GM12878 (cell line): ENCODE data around the gene NOC2L. TPM values are rescaled to one million over a fixed set of nuclear protein-coding genes. Genes with fewer than 3 reads are reported as not detected.

ENCODE experiments used
- ATAC-seq: fragments of 200-7000 bp; cut with Tn5 transposase; 3 replicates; pipeline ENCODE4 v1.9.1; 2020; ENCODE audit warnings: mild to moderate bottlenecking, moderate library complexity
- BruUV-seq: library from RNA; stranded (reverse); fragments of 400-500 nt; replicated peaks from 2 replicates; lab custom pipeline; 2021; lab: Mats Ljungman, UMichigan
- CTCF ChIA-PET: fragments of 300-600 bp; sonication (Branson Sonifier 250); formaldehyde crosslinking; extraction: SDS; loops from one replicate; lab custom pipeline; 2021; ENCODE audit warnings: inconsistent platforms; lab: Yijun Ruan, JAX
- POLR2A ChIA-PET: fragments of 350-600 bp; formaldehyde crosslinking; extraction: SDS; loops from one replicate; lab custom pipeline; 2021; ENCODE audit warnings: inconsistent platforms; lab: Charles Lee
- RAD21 ChIA-PET: fragments of 300-600 bp; sonication (Branson Sonifier 250); formaldehyde crosslinking; loops from one replicate; lab custom pipeline; 2023; ENCODE audit warnings: antibody characterized with exemption; ENCODE audit not compliant: unreplicated experiment; lab: Charles Lee
- SMC1A ChIA-PET: fragments of 300-600 bp; sonication (Branson Sonifier 250); formaldehyde crosslinking; loops from one replicate; lab custom pipeline; 2023; ENCODE audit not compliant: unreplicated experiment, uncharacterized antibody; lab: Charles Lee
- DNase-seq: peaks from one replicate; pipeline ENCODE4 v3.0.0-alpha.2; 2011; ENCODE audit warnings: low read depth, low spot score
- FAIRE-seq: peaks from 3 replicates; lab custom pipeline; 2011; peaks lifted over from hg19 to GRCh38; lab: Jason Lieb, UNC
- H2AFZ ChIP-seq: 2 replicates; pipeline ENCODE4 v1.6.0; 2011; ENCODE audit warnings: low read depth, low read length, control low read depth; ENCODE audit not compliant: control insufficient read depth
- H3K27ac ChIP-seq: 2 replicates; pipeline ENCODE4 v1.5.1; 2011; ENCODE audit warnings: control low read depth; ENCODE audit not compliant: control insufficient read depth, insufficient read depth
- H3K27me3 ChIP-seq, 2 experiments: replicated peaks in 1 of 2; 2 replicates each; pipeline versions ENCODE4 v1.6.0 to v1.6.1; 2011; ENCODE audit warnings: low read length in 1 of 2; ENCODE audit not compliant: control insufficient read depth in 2 of 2, insufficient read depth in 2 of 2
- H3K36me3 ChIP-seq, 2 experiments: 2 replicates each; pipeline ENCODE4 v1.5.1; 2011; ENCODE audit warnings: low read length in 1 of 2; ENCODE audit not compliant: control insufficient read depth in 2 of 2, insufficient read depth in 2 of 2
- H3K4me1 ChIP-seq: 2 replicates; pipeline ENCODE4 v1.6.1; 2011; ENCODE audit warnings: mild to moderate bottlenecking, low read length, moderate library complexity, mixed read lengths; ENCODE audit not compliant: control insufficient read depth, insufficient read depth
- H3K4me2 ChIP-seq: 2 replicates; pipeline ENCODE4 v1.6.0; 2011; ENCODE audit warnings: control low read depth; ENCODE audit not compliant: control insufficient read depth, insufficient read depth
- H3K4me3 ChIP-seq: fragments of 200-600 bp; sonication (generic); 2 replicates; pipeline ENCODE4 v1.5.1; 2016
- H3K79me2 ChIP-seq: 2 replicates; pipeline ENCODE4 v1.6.0; 2011; ENCODE audit warnings: low read length; ENCODE audit not compliant: control insufficient read depth, insufficient read depth
- H3K9ac ChIP-seq: 2 replicates; pipeline ENCODE4 v1.8.0; 2011; ENCODE audit warnings: low read length, control low read depth, mixed read lengths; ENCODE audit not compliant: control insufficient read depth, insufficient read depth
- H3K9me3 ChIP-seq: replicated peaks from 3 replicates; pipeline ENCODE4 v1.5.1; 2011; ENCODE audit warnings: mild to moderate bottlenecking, low read length; ENCODE audit not compliant: control insufficient read depth, insufficient read depth
- H4K20me1 ChIP-seq: 2 replicates; pipeline ENCODE4 v1.6.0; 2011; ENCODE audit not compliant: control insufficient read depth, insufficient read depth
- CBX3 ChIP-seq: fragments of 200-600 bp; sonication (generic); IDR thresholded peaks from 2 replicates; pipeline ENCODE4 v1.6.1; 2016; ENCODE audit warnings: low read depth, borderline replicate concordance
- DPF2 ChIP-seq: fragments of 450-650 bp; IDR thresholded peaks from 2 replicates; pipeline ENCODE4 v1.6.1; 2017; ENCODE audit warnings: mild to moderate bottlenecking
- EGR1 ChIP-seq, 2 experiments: IDR thresholded peaks; 1 replicate in 1 of 2; 2 replicates in 1 of 2; pipeline ENCODE4 v1.6.1; 2011 to 2012; ENCODE audit warnings: low read depth in 2 of 2, low read length in 2 of 2, borderline replicate concordance in 1 of 2, mild to moderate bottlenecking in 1 of 2, moderate library complexity in 1 of 2
- ETV6 ChIP-seq, 2 experiments: fragments of 450-650 bp in 1 of 2; IDR thresholded peaks in 1 of 2; conservative IDR thresholded peaks in 1 of 2; 2 replicates each; pipeline ENCODE4 v1.6.1; 2014; ENCODE audit warnings: antibody characterized with exemption in 1 of 2, borderline replicate concordance in 1 of 2, low read depth in 1 of 2, mild to moderate bottlenecking in 1 of 2, moderate library complexity in 1 of 2
- KDM1A ChIP-seq: fragments of 200-600 bp; sonication (generic); IDR thresholded peaks from 2 replicates; pipeline ENCODE4 v1.6.1; 2016; ENCODE audit warnings: borderline replicate concordance
- NBN ChIP-seq: fragments of 450-650 bp; IDR thresholded peaks from 2 replicates; pipeline ENCODE4 v1.6.1; 2016
- NFYB ChIP-seq: IDR thresholded peaks from 2 replicates; pipeline ENCODE4 v1.6.1; 2011; ENCODE audit warnings: low read depth, mild to moderate bottlenecking, low read length, improper control_type of control experiment, moderate library complexity; ENCODE audit not compliant: insufficient read depth
- PKNOX1 ChIP-seq: fragments of 450-650 bp; IDR thresholded peaks from 2 replicates; pipeline ENCODE4 v1.6.1; 2016; ENCODE audit warnings: mild to moderate bottlenecking
- POLR2AphosphoS2 ChIP-seq: IDR thresholded peaks from 2 replicates; pipeline ENCODE4 v1.6.1; 2011; ENCODE audit warnings: low read depth, mild to moderate bottlenecking, low read length, improper control_type of control experiment, moderate library complexity
- POU2F2 ChIP-seq: IDR thresholded peaks from 3 replicates; pipeline ENCODE4 v1.6.1; 2011; ENCODE audit warnings: low read depth, mild to moderate bottlenecking, low read length, borderline replicate concordance
- SIN3A ChIP-seq: IDR thresholded peaks from 2 replicates; pipeline ENCODE4 v1.6.1; 2012; ENCODE audit warnings: low read depth, low read length, improper control_type of control experiment
- SIX5 ChIP-seq: IDR thresholded peaks from 2 replicates; pipeline ENCODE4 v1.6.1; 2011; ENCODE audit warnings: mild to moderate bottlenecking, low read depth, low read length, moderate library complexity; ENCODE audit not compliant: severe bottlenecking
- SPI1 ChIP-seq: IDR thresholded peaks from 2 replicates; pipeline ENCODE4 v1.6.1; 2011; ENCODE audit warnings: low read depth, mild to moderate bottlenecking, low read length, moderate library complexity, borderline replicate concordance; ENCODE audit not compliant: insufficient read depth
- USF2 ChIP-seq: IDR thresholded peaks from 2 replicates; pipeline ENCODE4 v1.6.1; 2011; ENCODE audit warnings: low read depth, low read length, improper control_type of control experiment, borderline replicate concordance
- ZNF687 ChIP-seq: fragments of 450-650 bp; IDR thresholded peaks from 2 replicates; pipeline ENCODE4 v1.6.1; 2017; ENCODE audit warnings: mild to moderate bottlenecking, moderate library complexity
- WGBS: methylation state at CpG from one replicate; pipeline ENCODE4 v1.1.6; 2016; ENCODE audit warnings: low lambda C conversion rate; ENCODE audit not compliant: insufficient replicate concordance, insufficient coverage; ENCODE audit errors: missing lambda C conversion rate; 5-methylcytosine and 5-hydroxymethylcytosine counted together
- in situ Hi-C: fragments of 300-500 bp; cut with MboI; formaldehyde crosslinking; loops from 9 replicates; pipeline ENCODE4 v1.14.3; 2018; ENCODE audit warnings: mixed read lengths
- intact Hi-C: fragments of 100-400 bp; cut with micrococcal nuclease; formaldehyde crosslinking; loops from one replicate; pipeline ENCODE4 v1.14.2; 2022; ENCODE audit not compliant: unreplicated experiment
- polyA plus RNA-seq, 11 experiments: library from polyadenylated mRNA; depleted of rRNA in 4 of 11; unstranded in 6 of 11; stranded (reverse) in 5 of 11; fragments of >200 nt; fragmentation: Nextera tagmentation in 4 of 11; fragmentation: Illumina TruSeq in 1 of 11; extraction: Ambion mirVana in 4 of 11; extraction: Trizol in 1 of 11; gene quantifications; 1 replicate in 1 of 11; 2 replicates in 10 of 11; pipeline versions ENCODE4 v1.2.1 to v1.2.3, GENCODE V29; 2011 to 2016; ENCODE audit warnings: inconsistent platforms in 2 of 11, missing spikeins in 2 of 11, low read depth in 1 of 11
- total RNA-seq, 4 experiments: library from RNA; depleted of rRNA in 3 of 4; stranded (reverse); fragments of >200 nt in 3 of 4; fragmentation: Illumina TruSeq in 1 of 4; extraction: Trizol in 1 of 4; gene quantifications; 2 replicates each; pipeline versions ENCODE4 v1.2.1 to v1.2.3, GENCODE V29; 2013 to 2021

Gene NOC2L
- total and polyA plus RNA-seq, 10 of the 15 experiments (the other 5 are each of a cell fraction or from before 2014, with no cell fraction given): 1.3 to 171 (median 64.3) TPM

DNA sequence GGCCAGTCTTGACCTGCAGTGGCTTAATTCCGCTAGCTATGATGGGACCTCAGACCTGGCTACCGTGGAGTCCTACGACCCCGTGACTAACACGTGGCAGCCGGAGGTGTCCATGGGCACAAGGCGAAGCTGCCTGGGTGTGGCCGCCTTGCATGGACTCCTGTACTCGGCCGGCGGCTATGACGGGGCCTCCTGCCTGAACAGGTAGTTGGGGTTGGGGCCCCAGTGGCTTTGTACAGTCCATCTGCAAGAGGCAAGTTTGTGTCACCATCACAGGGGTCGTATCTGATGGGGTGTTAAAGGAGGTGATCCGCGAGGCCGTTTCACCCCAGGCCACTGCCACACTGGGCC lies 4.2 kb upstream of the NOC2L start:
- in situ Hi-C loops (no loop called here), intact Hi-C loops (no loop called here)
- ChIA-PET SMC1A (no interaction called here), RAD21 (no interaction called here), CTCF (no interaction called here), POLR2A (no interaction called here)
- BruUV-seq: no TSS peak
- no peak overlapping the region for H3K4me3 ChIP-seq
- no peaks in the 10 kb centered on the region for H3K27me3 ChIP-seq
- peaks cover 8% of the 10 kb centered on the region for H3K79me2 ChIP-seq
- no peak overlapping the region for H3K4me2 ChIP-seq
- 94% methylated on average over 16 of the region's 16 CpGs for WGBS
- H3K4me1 ChIP-seq: peaks cover 15% of the 10 kb centered on the region
- no peak for FAIRE-seq
- no peaks in the 10 kb centered on the region; a peak in 1 of 4 replicates for H3K36me3 ChIP-seq
- H4K20me1 ChIP-seq: no peaks in the 10 kb centered on the region
- DNase-seq: no peak
- H2AFZ ChIP-seq: no peak overlapping the region
- no peak for TF ChIP-seq POU2F2
- no peak for TF ChIP-seq NBN
- no peak for TF ChIP-seq SPI1
- TF ChIP-seq CBX3: no peak
- TF ChIP-seq ETV6 (conservative IDR thresholded peaks at IDR 0.05 in 1 of 2, IDR thresholded peaks at IDR 0.05 in 1 of 2; ENCODE audit: borderline replicate concordance in 1 of 2, low read depth in 1 of 2): no peak
- TF ChIP-seq PKNOX1: no peak
- no peak for TF ChIP-seq NFYB
- TF ChIP-seq SIX5: no peak
- TF ChIP-seq DPF2: no peak
- TF ChIP-seq ZNF687: no peak
- no peak for TF ChIP-seq KDM1A
- no peak for TF ChIP-seq POLR2AphosphoS2
- TF ChIP-seq SIN3A: no peak
- no peak for TF ChIP-seq EGR1 (IDR thresholded peaks at IDR 0.05; ENCODE audit: borderline replicate concordance in 1 of 2, low read depth in 2 of 2, low read length in 2 of 2)
- no peak for TF ChIP-seq USF2
- no peak overlapping the region for H3K27ac ChIP-seq
- no peak overlapping the region for H3K9ac ChIP-seq
- H3K9me3 ChIP-seq: no peaks in the 10 kb centered on the region
- ATAC-seq: no peak
